Measurements from ENCODE around the gene UBA6. TPM values are rescaled to one million over a fixed set of nuclear protein-coding genes. Genes with fewer than 3 reads are reported as not detected.

Gene UBA6
- total and polyA plus RNA-seq, 8 donors, result 4.1 to 26.5 (median 14.4) TPM

GRCh38 chr4:67727124-67727850 is 26.3 kb upstream of the UBA6 start:
- WGBS, 2 donors, result 72 to 83% methylated on average over 4 of the region's 4 CpGs
- peak in 1 of 4 donors; percentile 14 for ATAC-seq

GRCh38 chr4:67725981-67726380 is 25.0 kb upstream of the UBA6 start:
- intact Hi-C loops (cut with DNase I), result no loop called here
- FAIRE-seq (no peak), ATAC-seq (no peak)

More at GRCh38 chr4:67727124-67727850, 26.3 kb upstream of the UBA6 start:
- no peak for DNase-seq
- no peak overlapping the region for H3K27ac ChIP-seq
- no peak for FAIRE-seq
- no peaks in the 10 kb centered on the region for H3K9me3 ChIP-seq
- H3K4me3 ChIP-seq, result no peak overlapping the region
- no peak for TF ChIP-seq CTCF (IDR thresholded peaks at IDR 0.05)
- H3K36me3 ChIP-seq, result no peaks in the 10 kb centered on the region
- intact Hi-C loops (cut with DNase I), result no loop called here
- peaks cover 0 to 6% (median 0%) of the 10 kb centered on the region in 3 donors for H3K4me1 ChIP-seq
- H3K27me3 ChIP-seq, result no peaks in the 10 kb centered on the region

GRCh38 chr4:67725132-67725531 is 24.2 kb upstream of the UBA6 start:
- H3K4me1 ChIP-seq, result peaks cover 0 to 6% (median 0%) of the 10 kb centered on the region in 3 donors

More at GRCh38 chr4:67725981-67726380, 25.0 kb upstream of the UBA6 start:
- Histone ChIP-seq H3K36me3 (no peaks in the 10 kb centered on the region), H3K9me3 (no peaks in the 10 kb centered on the region), H3K4me1 (peaks cover 0 to 6% (median 0%) of the 10 kb centered on the region in 3 donors), H3K27me3 (no peaks in the 10 kb centered on the region), H3K4me3 (no peak overlapping the region), H3K27ac (no peak overlapping the region)
- DNase-seq, result no peak
- WGBS, 2 donors, result 91 to 92% methylated on average over 4 of the region's 4 CpGs
- no peak for TF ChIP-seq CTCF (IDR thresholded peaks at IDR 0.05)

GRCh38 chr4:67723949-67724348 is 23.0 kb upstream of the UBA6 start:
- no peaks in the 10 kb centered on the region for H3K27me3 ChIP-seq
- H3K9me3 ChIP-seq, result no peaks in the 10 kb centered on the region
- no peak for FAIRE-seq
- no peak overlapping the region for H3K27ac ChIP-seq
- no peaks in the 10 kb centered on the region for H3K36me3 ChIP-seq
- ATAC-seq, result no peak
- H3K4me3 ChIP-seq, result no peak overlapping the region
- intact Hi-C loops (cut with DNase I), result no loop called here
- WGBS, 2 donors, result 89% methylated on average over 10 of the region's 10 CpGs
- TF ChIP-seq CTCF (IDR thresholded peaks at IDR 0.05), result no peak
- H3K4me1 ChIP-seq, result peaks cover 0 to 6% (median 0%) of the 10 kb centered on the region in 3 donors
- no peak for DNase-seq

More at GRCh38 chr4:67725132-67725531, 24.2 kb upstream of the UBA6 start:
- no peak for TF ChIP-seq CTCF (IDR thresholded peaks at IDR 0.05)
- intact Hi-C loops (cut with DNase I), result no loop called here
- Histone ChIP-seq H3K36me3 (no peaks in the 10 kb centered on the region), H3K9me3 (no peaks in the 10 kb centered on the region), H3K27ac (no peak overlapping the region), H3K27me3 (no peaks in the 10 kb centered on the region), H3K4me3 (no peak overlapping the region)
- DNase-seq, result no peak
- no peak for FAIRE-seq
- WGBS, 2 donors, result 47 to 50% methylated on average over 1 of the region's 1 CpG
- peak; percentile 78 to 94 (median 84) for ATAC-seq

- Histone ChIP-seq H3K27ac (no peak overlapping the region), H3K9me3 (no peaks in the 10 kb centered on the region), H3K4me3 (no peak overlapping the region), H3K4me1 (peaks cover 0 to 6% (median 0%) of the 10 kb centered on the region in 3 donors), H3K36me3 (no peaks in the 10 kb centered on the region), H3K27me3 (no peaks in the 10 kb centered on the region)
- FAIRE-seq (no peak), ATAC-seq (no peak), DNase-seq (no peak)
- WGBS, 2 donors, result 97% methylated on average over 5 of the region's 5 CpGs
- intact Hi-C loops (cut with DNase I), result no loop called here
- TF ChIP-seq CTCF (IDR thresholded peaks at IDR 0.05), result no peak
These were observed 22.4 kb upstream of the UBA6 start for GRCh38 chr4:67723341-67723740.
